ENCODE results near the gene SOST.

SOST gene

DNA sequence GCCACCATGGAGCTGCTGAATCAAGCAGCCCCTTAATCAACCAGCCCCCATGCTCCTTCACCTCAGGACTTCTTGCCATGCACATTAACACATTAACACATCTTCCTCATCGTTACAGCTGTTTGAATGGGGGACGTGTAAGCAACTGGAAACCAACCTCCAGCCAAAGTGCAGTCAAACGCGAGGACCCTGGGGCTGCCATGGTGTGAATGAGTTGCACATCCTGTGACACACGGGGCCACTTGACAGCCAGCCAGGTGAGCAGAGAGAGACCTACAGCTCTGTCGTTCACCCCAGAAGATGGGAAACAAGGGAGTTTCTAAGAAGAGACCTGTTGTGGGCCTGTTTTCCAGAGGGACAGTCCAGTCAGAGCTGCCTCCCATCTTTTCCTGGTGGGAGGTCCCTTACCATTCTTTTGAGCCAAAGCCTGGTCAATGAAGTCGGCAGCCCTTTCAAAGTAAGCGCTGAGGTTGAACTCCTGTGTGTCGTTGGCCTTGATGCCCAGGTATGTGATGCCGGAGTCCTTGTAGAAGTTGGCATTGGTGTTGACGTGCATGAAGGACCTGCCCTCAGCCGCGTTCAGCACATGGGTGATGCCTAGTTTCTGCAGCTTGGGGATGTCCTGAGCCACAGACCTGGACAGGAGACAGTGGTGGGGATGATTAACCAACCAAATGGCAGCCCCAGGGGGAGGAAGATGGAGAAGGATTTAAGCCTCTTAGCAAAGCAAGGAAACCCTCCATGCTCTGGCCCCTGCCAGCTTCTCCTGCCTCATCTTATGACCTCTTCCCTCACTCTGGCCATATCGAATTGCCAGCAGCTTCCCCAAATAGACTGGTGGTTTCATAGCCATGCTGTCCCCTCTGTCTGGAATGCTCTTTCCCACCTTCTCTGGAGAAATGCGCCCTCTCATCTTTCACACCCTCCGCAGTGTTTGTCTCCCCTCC is 16.0 kb upstream of the SOST start:
- no peak for DNase-seq

GRCh38 chr17:43772877-43773648 is 14.5 kb upstream of the SOST start:
- DNase-seq, result no peak

DNA sequence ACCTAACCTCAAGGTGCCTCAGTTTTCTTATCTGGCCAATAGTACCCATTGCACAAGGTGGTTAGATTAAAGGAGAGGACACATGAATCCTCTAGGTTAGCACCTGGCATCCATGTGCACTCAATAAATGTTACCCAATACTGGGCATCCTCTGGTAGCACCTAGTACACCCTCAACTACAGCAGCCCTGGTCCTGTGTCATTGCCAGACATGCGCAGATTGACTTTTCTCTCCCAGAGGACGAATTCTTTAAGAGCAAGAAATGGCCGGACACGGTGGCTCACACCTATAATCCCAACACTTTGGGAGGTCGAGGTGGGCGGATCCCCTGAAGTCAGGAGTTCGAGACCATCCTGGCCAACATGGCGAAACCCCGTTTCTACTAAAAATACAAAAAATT is 12.9 kb upstream of the SOST start:
- no peak for DNase-seq

- DNase-seq, result no peak
Measured at GRCh38 chr17:43770957-43771356, 12.4 kb upstream of the SOST start.

GRCh38 chr17:43769859-43770258 is 11.3 kb upstream of the SOST start:
- no peak for DNase-seq

DNA sequence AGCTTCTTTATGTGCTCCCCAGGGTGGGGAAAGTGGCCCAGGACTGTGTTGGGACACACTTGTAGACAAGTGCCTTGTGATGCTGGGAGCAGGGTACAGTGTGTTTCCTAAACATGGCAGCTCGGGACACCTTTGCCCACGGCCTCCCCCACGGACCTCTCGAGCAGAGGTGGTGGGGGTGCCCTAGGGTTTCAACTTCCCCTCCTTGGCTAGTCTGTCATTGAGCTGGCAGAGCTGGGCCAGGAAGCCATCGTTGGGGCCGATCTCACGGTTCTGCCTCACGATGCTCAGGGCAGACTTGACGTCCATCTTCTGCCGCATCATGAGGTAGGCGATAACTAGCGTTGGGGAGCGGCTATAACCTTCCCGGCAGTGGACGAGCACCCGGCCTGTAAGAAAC is 10.8 kb upstream of the SOST start:
- no peak for DNase-seq

GRCh38 chr17:43768943-43769342 is 10.4 kb upstream of the SOST start:
- DNase-seq, result no peak

DNA sequence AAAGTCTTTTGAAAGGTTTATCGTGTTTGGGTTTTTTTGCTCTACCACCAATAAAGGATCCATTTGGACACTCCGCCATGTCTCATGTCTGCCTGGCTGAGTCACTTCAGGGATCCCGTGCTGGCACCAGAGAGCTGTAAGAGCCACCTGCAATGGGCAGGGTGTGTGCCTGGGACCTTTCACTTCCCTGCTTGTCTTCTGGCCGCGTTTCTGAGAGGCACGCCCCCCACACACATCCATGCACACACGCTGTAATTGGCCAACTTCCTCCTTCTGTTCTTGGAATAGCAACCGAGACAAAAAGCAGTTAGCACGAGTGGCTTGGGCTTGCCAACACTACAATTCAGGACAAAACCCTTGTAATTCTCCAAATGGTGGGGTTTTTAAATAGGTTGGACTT is 9.8 kb upstream of the SOST start:
- DNase-seq, result no peak

DNA sequence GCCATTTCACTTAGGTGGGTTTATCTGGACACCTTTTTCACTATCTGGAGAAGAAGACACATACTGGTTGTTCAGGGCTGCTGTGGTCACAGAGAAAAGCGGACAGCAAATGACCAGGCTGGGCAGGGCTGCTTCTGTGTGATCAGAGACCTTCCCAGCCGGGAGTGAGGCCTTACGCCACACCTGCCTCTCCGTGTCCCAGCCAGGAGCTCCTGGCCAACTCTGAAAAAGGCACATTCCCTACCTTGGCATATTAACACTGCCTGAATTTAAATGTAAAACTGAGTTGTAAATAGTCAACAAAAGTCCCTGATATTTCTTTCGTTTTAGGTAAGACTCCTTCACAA is 9.1 kb upstream of the SOST start:
- no peak for DNase-seq

GRCh38 chr17:43767053-43767712 is 8.6 kb upstream of the SOST start:
- DNase-seq, result no peak

GRCh38 chr17:43766413-43767052 is 7.9 kb upstream of the SOST start:
- DNase-seq, result peak; percentile 11

GRCh38 chr17:43760254-43760852 is 1.8 kb upstream of the SOST start:
- DNase-seq, result peak; percentile 89

DNA sequence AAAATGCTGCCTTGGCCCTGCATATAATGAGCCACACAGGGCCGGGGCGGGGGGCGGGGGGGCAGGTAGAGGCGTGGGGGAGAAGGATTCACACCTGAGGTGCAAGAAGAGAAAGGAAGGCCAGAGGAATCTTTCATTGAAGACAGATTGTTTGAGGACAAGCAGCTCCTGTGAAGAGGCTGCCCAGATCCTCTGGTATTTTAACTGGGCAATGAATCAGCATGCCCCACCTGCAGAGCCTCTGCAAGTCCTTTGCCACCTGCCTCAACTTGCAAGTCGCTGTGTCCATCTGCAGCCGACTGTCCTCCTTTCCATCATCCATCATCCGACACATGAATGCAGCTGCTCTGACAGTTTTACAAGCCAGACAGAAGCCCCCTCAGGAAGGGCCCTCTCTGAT is 1.2 kb upstream of the SOST start:
- DNase-seq, result no peak

GRCh38 chr17:43758086-43758485 is 505 bp downstream of the SOST start:
- no peak for DNase-seq

GRCh38 chr17:43757171-43757660 is 1.4 kb downstream of the SOST start:
- no peak for DNase-seq

DNA sequence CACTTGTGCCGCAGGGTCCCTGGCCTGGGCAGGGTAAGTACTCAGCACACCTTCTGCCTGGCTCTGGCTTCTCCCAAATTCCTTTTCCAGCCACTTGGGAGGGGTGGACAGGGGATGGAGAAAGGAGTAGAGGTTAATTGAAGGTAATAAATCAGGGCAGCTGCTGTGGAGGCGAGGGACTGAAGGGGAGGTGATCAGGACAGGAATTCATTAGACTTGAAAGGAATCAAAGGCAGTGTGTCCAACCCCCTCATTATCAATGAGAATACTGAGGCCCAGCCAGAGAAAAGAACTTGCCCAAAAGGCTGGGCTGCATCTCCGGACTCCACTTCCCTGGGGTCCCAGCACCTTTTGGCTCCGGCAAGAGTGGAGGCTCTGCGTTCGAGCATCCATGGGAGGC is 2.4 kb downstream of the SOST start:
- no peak for DNase-seq

DNA sequence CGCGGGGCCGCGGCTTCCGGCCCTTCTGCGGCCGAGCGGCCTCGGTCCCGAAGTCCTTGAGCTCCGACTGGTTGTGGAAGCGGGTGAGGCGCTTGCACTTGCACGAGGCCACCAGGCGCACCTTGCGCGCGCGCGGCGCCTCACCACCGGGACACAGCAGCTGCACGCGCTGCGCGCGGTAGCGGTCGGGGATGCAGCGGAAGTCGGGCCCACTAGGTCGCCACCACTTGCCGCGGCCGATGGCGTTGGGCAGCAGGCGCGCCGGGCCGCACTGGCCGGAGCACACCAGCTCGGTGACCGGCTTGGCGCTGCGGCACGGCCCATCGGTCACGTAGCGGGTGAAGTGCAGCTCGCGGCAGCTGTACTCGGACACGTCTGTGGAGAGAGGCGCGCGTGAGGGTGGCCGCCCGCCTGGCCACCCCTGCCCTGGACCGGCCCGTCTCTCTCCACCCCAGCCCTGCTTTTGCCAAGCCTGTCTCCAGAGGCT is 3.2 kb downstream of the SOST start:
- DNase-seq, result peak; percentile 10

DNA sequence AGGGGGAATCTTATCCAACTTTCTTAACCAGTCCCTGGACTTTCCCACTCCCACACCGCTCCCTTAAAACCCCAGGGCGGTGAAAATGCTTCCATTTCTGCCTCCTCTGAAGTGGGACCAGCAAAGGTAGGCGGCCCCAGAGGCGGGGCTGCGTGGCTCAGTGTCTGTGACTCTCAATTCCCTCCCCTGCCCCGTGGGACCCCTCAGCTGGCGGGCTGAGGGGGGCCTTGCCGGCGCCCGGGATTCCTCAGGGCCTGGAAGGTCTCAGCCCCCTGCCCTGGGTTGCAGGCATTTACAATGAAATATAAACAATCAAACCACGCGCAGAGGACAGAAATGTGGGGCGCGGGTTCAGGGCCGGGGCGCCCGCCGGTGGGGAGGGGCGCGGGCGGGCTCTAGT is 3.6 kb downstream of the SOST start:
- no peak for DNase-seq

DNA sequence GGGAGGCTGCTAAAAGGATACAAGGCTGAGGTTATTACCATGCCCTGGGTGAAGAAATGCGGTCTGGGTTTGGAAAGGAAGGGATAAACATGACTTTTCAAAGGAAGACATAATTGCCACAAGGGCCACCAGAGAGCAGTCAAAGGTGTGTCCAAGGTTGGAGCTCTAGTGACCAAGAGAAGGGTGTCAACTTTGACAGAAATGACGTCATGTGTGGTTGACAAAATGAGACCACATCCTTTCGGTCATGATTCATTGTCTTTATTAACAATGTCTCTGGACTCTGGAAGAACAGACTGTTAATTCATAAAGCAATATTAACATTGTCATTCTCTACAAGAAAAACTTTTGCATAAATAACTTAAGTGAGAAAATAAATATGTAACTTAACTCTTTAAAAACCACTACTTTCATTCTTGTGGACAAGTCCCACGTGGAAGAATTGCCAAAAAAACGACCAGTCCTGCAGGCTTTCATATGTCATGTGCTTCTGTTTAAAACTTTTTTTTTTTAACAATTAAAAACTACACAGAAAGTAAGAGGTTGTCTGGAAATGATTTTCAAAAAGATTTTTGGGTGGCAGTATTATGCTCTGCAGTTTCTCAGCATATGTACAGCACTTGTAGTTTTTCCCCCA is 5.0 kb downstream of the SOST start:
- no peak for DNase-seq

- no peak for DNase-seq
Measured at GRCh38 chr17:43750153-43750552, 8.4 kb downstream of the SOST start.

GRCh38 chr17:43745541-43745940 is 13.1 kb downstream of the SOST start:
- DNase-seq, result no peak

DNA sequence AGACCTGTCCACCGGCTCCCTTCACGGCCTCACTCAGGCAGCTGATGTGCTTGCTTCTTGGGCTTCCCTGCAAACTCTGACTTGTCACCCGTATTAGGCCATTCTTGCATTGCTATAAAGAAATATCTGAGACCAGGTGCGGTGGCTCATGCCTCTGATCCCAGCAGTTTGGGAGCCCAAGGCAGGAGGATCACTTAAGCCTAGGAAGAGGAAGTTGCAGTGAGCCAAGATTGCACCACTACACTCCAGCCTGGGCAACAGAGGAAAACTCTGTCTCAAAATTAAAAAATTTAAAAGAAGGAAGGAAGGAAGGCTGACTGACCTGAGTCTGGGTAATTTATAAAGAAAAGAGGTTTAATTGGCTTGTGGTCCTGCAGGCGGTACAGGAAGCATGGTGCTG is 17.0 kb downstream of the SOST start:
- no peak for DNase-seq

Measured in stimulated activated CD4-positive, alpha-beta T cell treated with anti-CD3 and anti-CD28 coated beads, Interleukin-1b, Interleukin-23, amount 100 ng/mL, for 48 hours (primary cell).